ENCODE measurements around the gene TEAD1.

Gene TEAD1

DNA sequence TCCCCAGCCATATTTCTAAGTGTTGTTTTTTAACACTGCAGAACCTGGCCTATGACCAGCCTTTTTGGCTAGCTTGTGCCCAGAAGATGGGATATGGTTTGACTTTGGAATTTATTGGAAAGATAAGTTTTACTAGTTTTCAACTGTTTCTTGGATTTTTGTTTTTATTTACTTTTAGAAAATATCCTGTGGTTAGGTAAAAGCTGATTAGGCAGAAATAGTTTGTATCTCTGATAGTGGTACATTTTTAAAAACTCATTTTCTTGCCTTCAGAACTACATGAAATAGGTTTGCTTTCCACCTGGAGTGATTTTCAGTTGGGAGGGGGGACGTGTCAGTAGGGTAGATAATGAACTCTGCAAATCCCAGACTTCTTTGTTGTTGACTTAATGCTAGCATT lies 243.6 kb downstream of the TEAD1 start:
- FAIRE-seq: no peak

DNA sequence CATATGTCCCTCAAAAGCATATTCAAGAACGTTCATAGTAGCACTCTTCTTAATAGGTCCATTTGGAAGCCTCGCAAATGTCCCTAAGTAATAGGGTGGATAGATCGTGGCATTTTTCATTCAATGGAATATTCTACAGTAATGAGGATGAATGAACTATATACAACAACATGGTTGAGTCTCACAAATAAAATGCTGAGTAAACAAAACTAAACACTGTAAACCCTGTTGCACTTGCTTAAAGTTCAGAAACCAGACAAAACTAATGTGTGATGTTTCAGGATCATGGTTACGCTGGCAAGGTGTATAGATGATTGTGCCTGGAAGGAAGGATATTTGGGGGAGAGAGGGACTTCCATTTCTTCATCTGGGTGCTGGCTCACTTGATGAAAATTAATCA lies 244.4 kb downstream of the TEAD1 start:
- FAIRE-seq: no peak

DNA sequence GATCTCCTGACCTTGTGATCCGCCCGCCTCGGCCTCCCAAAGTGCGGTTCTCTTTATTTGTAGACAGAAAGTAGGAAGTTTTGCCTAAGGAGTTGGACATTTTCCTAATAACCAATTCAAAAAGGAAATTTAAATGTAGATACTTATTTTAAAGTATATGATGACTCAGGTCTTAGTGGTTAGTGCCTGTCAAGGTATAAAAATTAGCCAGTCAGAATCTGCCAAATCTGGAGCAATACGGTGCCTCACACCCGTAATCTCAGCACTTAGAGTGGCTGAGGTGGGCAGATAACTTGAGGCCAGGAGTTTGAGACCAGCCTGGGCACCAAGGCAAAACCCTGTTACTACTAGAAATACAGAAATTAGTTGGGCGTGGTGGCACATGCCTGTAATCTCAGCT lies 248.2 kb downstream of the TEAD1 start:
- FAIRE-seq: no peak

DNA sequence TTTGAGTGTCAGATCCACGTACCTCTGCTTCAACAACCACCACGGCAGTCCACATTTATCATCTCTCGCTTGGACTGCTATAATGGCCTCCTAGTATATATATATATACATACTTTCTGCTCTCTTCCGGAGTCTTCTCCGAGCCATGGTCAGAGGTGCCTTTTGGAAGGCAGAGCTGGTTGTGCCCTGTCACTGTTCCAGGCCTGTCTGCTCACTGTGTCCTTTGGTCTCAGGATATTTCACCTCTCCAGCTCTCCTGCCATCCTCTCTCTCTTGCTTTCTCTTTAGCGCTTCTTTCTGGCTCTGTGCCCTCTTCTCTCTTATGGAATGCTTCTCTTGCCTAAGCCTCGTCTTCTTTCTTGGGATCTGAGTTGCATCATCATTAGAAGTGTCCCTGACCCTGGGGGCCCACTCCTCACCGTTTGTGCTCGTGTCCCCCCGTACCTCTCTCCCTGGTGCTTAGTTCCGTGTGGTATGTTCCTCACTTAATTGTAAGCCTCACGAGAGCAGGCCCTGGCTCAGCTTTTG lies 248.8 kb downstream of the TEAD1 start:
- FAIRE-seq: no peak

DNA sequence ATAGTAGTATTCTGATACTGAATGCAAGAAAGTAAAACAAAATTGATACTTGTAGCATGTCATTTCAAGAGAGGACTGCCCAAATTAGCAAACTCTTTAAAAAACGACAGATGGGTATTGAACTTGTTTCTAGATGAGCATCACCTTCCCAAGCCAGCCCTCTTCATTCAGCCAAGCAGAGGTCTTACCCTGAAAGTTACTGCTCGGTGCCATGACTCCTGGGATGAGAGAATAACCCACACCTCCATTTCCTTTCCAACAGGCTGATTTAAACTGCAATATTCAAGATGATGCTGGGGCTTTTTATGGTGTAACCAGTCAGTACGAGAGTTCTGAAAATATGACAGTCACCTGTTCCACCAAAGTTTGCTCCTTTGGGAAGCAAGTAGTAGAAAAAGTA lies 250.4 kb downstream of the TEAD1 start:
- FAIRE-seq: no peak

DNA sequence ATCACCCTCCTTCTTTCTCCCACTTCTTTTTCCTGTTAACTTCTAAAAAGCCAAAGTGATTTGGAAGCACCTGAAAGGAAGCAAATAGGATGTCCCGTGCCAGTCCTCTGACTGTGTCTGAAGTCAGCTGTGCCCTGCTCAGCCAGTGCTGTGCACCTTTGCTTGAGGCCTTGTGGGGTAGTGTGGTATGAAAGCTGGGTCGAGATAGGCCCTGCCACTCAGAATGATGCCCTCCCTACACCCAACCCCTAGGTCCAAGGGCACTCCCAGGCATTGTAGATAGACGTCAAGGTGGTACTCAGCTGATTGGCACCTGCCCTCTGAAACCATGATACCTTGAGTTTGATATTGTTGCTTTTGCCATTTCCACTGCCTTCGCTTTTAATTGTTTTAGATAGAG lies 251.3 kb downstream of the TEAD1 start:
- FAIRE-seq: no peak

DNA sequence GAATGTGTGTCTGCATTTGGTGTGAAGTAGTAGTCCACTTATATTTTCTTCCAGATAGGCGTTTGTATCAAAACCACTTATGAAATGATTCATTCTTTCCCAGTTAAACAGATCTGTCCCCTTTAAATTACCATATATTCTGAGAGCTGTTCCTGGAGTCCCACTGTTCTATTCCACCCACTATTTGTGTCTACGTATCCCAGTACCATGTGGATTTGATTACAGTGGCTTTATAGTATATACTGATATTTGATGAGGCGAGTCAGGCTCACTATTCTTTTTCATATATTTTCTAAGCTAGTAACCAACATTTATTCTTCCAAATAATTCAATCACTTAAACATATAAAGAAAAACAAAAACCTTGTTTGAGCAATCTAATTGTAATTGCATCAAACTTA lies 253.0 kb downstream of the TEAD1 start:
- FAIRE-seq: no peak

DNA sequence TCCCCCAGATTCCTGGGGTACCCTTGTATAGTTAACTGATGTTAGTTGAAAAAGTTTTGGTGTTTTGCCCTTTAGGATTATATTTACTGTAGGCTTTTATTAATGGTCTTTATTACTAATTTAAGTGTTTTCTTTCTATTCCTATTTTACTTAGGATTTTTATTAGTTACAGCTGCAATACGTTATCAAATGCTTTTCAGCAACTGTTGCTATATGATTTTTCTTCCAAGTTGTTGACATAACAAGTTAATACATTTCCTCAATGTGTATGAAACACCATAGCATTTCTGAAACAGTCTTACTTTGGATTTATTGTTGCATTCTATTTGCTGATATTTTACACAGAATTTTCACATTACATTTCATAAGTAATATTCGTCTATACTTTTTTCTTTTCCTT lies 253.7 kb downstream of the TEAD1 start:
- FAIRE-seq: no peak

DNA sequence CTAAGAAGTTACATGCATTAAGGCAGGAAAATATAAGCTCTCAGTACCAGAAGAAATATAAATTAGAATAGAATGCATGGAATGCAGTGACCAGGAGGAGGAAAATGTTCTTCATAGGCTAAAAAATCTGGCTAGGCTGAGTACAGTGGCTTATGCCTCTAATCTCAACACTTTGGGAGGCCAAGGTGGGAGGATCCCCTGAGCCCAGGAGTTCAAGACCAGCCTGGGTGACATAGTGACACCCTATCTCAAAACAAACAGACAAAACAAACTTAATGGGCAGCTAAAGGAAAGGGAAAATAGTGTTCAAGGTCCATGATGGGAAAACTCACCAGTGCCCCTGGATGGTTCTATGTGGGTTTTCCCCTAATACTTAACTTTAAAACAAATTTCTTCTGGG lies 256.6 kb downstream of the TEAD1 start:
- no peak for FAIRE-seq

DNA sequence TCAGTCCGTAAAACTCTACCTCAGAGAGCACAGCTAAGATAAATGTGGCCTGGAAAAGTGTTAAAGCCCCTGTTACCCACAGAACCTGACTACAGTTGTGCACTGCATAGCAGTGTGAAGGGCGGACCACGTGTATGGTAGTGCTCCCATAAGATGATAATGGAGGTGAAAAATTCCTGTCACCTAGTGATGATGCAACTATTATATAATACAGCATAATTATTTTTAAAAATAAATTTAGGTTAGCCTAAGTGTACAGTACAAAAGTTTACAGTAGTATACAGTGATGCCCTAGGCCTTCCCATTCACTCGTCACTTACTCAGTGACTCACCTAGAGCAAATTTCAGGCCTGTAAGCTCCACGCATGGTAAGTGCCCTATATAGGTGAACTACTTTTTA lies 258.3 kb downstream of the TEAD1 start:
- no peak for FAIRE-seq

DNA sequence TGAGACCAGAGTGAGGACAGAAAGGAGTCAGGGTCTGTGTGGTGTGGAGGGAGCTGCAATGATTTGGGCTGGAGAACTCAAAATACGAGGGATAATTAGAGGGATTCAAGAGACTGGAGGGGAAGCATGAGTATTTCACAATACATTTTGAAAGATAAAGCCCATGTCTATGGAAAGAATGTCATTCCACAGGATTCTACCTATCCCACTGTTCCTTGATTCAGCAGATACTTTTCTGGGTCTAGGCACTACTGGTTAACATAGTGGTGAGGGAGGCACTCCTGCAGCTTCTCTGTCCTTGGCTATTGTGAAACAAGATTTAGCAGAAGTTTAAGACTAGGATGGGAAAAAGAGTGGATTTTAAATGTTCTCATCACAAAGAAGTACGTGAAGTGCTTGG lies 262.0 kb downstream of the TEAD1 start:
- FAIRE-seq: no peak

DNA sequence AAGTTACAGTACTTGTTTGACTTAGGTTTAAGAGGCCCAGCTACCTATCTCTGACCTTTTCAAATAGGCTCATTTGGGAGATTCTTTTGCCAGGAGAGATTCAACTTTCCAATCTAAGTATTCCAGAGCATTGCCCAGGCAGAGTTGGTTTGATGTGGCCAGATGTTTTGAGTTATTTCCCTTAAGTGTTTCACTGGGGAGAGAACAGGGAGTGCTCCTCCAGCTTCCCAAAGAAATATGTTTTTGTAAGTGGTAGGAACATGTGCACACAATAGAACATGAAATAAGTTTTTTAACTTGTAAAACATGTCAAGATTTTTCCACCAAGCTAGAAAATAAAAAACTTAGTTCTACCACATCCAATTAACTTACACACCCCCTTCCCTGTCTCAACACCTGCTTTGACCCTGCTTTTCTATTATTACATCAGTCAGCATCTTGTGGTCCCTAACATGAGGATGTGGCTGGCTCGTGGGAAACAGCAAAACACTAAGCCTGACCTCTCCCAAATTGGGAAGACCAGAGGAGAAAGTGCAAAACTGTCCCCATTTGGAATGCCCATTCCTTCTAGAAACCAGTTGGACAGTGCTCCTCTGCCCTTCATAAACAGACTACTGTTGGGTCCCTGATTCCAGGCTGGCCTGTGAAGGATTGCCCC lies 264.5 kb downstream of the TEAD1 start:
- FAIRE-seq: no peak

DNA sequence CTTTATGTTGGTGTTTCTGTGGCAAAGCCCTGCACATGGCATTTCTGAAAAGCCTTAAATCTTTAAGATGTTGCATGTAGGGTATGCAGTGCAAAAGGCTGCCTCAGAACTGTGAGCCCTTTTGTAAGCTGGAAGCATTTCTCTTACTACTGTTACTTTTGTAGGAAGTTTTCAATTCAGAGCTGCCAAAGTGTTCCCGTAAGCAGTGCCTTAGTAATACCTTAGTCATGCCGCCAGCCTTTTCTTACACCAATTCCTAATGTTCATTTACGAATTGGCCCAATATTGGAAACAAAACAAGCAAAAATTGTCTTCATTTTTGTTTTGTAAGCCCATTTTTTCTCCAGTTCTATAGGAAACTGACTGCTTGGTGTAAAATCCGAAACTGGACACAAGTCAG lies 267.4 kb downstream of the TEAD1 start:
- FAIRE-seq: no peak

DNA sequence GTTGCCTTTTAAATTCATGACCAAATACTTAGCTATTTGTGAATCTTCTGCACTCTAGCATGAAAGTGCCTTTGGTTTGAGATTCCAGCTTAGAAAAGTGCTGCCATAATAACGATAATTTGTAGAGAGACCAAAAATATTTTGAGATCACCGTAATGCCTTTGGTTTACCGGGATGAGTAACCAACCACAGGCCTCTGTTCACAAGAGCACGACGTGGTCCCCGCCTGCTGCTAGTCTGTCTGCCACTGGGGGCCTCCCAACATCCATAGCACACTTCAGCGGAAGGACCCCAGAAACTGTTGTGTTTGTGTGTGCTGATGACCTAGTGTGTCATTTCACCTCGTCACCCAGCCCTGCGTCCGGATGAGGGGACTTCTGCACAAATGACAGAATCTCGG lies 267.9 kb downstream of the TEAD1 start:
- FAIRE-seq: no peak

DNA sequence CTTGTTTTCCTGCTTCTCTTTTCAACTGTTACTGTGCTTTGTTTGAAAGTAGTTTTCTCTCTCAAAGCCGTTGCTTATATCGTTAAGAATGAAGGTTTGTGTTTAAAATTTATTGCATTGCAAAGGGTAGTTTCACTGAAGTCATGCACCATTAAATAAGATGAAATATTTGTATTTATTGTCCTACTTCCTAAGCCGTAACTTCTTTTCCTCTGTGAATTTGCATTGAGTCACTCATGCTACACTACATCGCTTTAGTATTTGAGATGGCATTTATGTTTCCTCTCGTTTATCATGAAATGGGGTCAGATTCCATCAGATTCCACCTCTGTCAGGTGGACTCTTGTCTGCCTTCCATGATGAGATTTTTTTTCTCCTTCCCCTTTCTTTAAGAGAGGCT lies 269.1 kb downstream of the TEAD1 start:
- no peak for FAIRE-seq

DNA sequence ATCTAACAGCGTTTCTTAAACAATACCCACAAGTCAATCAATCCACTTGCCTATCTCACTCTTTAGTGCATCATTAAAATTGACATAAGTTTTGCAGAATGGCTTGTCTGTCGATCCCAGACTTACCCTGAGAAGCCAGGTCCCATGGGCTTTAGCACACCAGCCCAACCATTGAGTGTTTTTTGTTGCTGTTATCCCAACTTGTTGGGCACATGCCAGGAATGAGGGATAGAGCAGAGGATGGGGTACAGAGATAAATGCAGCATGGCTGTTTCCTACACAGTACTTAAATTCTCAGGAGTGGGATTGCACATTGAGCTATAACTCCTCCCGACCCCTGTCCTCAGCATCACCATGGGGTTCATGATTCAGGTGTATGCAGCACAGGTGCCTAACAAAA lies 270.7 kb downstream of the TEAD1 start:
- FAIRE-seq: no peak

DNA sequence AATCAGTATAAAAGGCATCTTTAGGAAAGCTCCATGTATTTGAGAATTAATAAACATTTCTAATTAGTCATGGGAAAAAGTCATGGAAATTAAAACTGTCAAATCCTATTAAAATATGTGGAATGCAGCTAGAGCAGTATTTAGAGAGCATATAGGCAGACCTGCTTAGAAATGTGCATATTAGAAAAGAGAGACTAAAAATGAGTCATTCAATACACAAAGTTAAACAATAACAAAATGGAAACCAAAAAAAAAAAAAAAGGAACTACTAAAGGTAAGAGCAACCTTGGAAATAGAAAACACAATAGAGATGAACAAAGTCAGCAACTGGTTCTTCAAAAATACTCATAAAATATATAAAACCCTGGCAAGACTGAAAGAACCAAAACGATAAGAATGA lies 275.2 kb downstream of the TEAD1 start:
- no peak for FAIRE-seq

DNA sequence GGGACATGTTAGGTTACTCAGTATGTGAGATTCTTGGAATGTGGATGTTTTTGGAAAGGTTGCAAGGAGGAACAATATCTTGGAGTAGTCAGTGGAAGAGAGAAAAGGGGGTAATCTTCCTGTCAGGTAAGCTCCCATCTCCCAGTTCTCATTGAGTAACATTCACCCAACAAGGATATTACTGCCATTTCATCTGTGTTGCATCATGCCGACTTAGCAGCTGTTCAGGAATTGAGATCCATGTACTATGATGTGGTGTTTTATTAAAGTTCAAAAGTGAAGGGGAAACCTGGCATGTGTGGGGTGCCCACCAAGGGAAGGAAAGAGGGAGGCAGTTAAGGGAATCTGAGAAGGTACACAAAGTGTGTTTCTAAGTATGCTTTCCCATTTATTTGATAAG lies 276.4 kb downstream of the TEAD1 start:
- no peak for FAIRE-seq

DNA sequence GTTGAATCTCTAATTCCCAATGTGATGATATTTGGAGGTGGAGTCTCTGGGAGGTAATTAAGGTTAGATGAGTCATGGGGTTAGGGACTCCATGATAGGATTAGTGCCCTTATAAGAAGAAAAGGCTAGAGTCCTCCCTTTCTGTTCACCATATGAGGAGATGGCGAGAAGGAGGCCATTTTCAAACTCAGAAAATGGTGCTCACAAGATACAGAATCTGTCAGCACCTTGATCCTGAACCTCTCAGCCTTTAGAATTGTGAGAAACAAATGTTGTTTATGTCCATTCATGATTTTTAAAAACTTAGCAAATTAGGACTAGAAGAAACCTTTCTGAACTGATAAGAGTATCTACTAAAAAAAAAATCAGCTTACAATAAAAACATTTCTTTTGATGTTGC lies 277.2 kb downstream of the TEAD1 start:
- FAIRE-seq: no peak

DNA sequence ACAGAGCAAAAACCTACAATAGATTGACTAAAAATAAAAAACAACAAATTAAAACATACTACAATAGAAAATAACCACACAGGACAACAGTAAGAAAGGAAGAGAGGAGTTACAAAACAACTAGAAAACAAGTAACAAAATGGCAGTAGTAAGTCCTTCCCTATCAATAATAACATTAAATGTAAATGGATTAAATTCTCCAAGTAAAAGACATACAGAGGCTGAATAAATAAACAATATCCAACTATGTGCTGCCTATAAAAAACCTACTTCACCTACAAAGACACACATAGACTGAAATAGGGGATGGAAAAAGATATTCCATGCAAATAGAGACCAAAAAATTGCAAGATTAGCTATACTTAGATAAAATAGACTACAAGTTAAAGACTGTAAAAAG lies 277.9 kb downstream of the TEAD1 start:
- no peak for FAIRE-seq

DNA sequence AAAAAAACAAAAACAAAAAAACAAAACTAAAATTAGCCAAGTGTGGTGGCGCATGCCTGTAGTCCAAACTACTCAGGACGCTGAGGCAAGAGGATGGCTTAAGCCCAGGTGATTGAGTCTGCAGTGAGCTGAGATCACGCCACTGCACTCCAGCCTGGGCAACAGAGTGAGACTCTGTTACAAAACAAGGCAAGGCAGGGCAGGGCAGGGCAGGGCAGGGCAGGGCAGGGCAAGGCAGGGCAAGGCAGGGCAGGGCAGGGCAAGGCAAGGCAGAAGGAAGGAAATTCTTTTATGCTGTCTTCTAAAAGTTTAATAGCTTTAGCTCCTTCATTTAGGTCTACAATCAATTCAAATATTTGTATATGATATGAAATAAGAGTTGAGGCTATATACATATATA lies 284.8 kb downstream of the TEAD1 start:
- FAIRE-seq: no peak

DNA sequence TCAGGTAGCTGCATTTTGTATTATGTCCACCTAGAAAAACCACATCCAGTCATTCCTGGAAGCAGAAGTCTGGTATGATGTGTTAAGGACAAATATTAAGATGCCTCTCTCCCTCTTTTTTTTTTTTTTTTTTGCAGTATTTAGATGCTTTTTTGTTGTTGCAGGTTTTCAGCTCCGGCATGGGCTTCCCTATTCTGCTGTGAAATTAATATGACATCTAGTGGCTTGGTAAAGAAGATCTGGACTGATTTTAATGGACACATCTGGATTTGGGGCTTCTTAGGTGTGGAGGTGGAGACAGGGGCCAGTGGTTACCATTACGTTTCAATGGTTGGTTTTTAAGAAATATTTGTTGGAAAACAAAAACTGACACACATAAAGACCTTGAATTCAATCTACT lies 287.4 kb downstream of the TEAD1 start:
- FAIRE-seq: no peak

DNA sequence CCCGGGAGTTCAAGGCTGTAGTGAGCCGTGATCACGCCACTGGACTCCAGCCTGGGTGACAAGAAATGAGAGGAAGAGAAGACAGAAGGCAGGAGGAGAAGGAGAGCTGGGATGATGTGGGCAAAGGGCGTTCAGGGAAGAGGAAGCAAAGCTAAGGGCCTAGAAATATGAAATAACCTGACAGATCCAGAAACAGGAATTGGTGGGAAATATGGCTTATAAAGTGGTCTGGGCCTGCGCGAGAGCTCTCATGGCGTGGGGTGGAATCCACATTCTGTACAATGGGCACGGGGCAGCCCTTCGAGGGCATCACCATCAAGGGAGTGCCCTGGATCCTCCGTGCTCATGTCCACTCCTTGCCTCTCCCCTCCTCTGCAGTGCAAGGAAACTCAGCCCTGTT lies 288.1 kb downstream of the TEAD1 start:
- FAIRE-seq: no peak

DNA sequence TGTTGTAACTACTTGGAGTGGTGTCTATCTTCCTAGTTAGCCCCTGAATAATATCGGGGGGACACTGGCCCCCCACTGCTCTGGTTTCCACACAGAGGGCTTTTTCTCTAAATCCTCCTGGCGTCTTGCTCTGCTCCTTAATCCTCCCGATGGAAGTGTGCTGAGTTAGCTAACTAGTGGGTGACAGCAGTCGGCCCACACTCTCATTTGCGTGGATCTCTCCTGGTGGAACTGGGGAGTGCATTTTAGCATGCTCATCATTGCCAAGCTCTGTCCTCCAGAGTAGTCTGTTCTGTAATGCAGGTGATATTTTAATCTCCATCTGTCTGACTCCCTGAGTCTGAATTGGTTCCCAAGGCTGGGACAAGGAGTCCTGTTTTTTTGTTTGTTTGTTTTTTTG lies 288.8 kb downstream of the TEAD1 start:
- no peak for FAIRE-seq

DNA sequence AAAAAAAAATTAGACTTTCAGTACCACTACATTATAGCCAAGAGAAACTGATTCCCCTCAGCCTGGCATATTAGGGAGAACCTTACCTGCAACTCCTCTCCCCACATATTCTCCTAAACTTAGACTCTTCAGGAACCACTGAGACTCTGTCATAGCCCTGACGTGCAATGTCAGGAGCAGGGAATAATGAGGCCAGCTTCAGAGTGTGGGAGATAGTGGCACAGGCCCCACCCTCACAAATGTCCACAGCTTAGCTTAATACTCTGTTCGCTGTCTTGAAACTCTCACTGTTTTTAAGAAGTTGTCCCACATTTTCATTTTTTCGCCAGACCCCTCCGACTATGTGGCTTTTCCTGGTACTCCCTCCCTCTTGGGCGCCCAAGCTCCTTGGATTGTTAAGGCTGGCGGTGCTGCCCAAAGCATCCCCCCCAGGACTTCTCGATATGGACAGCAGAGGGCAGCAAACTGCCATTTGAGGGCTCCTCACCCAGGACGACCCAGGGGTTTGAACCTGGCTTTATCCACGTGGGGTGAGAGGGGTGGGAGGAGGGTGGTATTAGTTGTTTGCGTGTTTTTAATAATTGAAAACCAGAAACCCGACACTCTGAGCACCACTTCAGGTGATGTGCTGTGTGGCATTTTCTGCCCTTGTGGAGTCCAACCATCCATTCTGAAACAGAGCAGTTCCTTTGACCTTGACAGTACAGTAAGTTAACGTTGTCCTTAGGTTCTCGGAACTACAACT lies 289.7 kb downstream of the TEAD1 start:
- peak; percentile 35 for FAIRE-seq
